K562 (cell line): ENCODE measurements around the gene GKAP1. TPM values are rescaled to one million over a fixed set of nuclear protein-coding genes. Genes with fewer than 3 reads are reported as not detected.

ENCODE experiments used
- ATAC-seq: fragments of 200-7000 bp; cut with Tn5 transposase; 3 replicates; pipeline ENCODE4 v1.9.1; 2020; ENCODE audit warnings: moderate library complexity
- BruUV-seq: library from RNA; stranded (reverse); fragments of 400-500 nt; replicated peaks from 2 replicates; lab custom pipeline; 2021; lab: Mats Ljungman, UMichigan
- CTCF ChIA-PET: fragments of 300-600 bp; formaldehyde crosslinking; extraction: SDS; loops from one replicate; lab custom pipeline; 2021; ENCODE audit warnings: low intra/inter-chr PET ratio; lab: Yijun Ruan, JAX
- POLR2A ChIA-PET: fragments of 300-600, 350-650 bp; sonication (Branson Sonifier 250); formaldehyde crosslinking; extraction: SDS; loops from one replicate; lab custom pipeline; 2021; ENCODE audit warnings: antibody characterized with exemption, inconsistent platforms; lab: Yijun Ruan, JAX
- DNase-seq, 4 experiments: peaks; one replicate each; pipeline versions ENCODE4 v3.0.0 to v3.0.0-alpha.2; 2011 to 2018; ENCODE audit warnings: low spot score in 3 of 4, mixed read lengths in 3 of 4; ENCODE audit errors: extremely low read depth in 1 of 4
- FAIRE-seq: peaks from 2 replicates; lab custom pipeline; 2011; peaks lifted over from hg19 to GRCh38; lab: Jason Lieb, UNC
- H2AFZ ChIP-seq: 2 replicates; pipeline ENCODE4 v1.6.0; 2011; ENCODE audit warnings: low read depth, low read length, control low read depth, inconsistent platforms
- H3K27ac ChIP-seq: fragments of 200-600 bp; 3 replicates; pipeline ENCODE4 v1.8.0; 2011; ENCODE audit warnings: low read depth, mild to moderate bottlenecking, control low read depth, inconsistent platforms, low read length, moderate library complexity, mixed read lengths; ENCODE audit errors: extremely low read depth
- H3K27me3 ChIP-seq, 2 experiments: fragments of 300-600 bp in 1 of 2; 2 replicates in 1 of 2; 3 replicates in 1 of 2; pipeline versions ENCODE4 v1.6.0 to v1.8.0; 2011; ENCODE audit warnings: inconsistent platforms in 2 of 2, low read length in 2 of 2, mild to moderate bottlenecking in 1 of 2, mixed read lengths in 1 of 2, moderate library complexity in 1 of 2; ENCODE audit not compliant: control insufficient read depth in 2 of 2, insufficient read depth in 2 of 2
- H3K36me3 ChIP-seq: fragments of 300-600 bp; 3 replicates; pipeline ENCODE4 v1.8.0; 2011; ENCODE audit warnings: mild to moderate bottlenecking, low read length, inconsistent platforms; ENCODE audit not compliant: control insufficient read depth, insufficient read depth
- H3K4me1 ChIP-seq, 2 experiments: fragments of 200-600 bp in 1 of 2; replicated peaks in 1 of 2; 2 replicates in 1 of 2; 3 replicates in 1 of 2; pipeline versions ENCODE4 v1.5.1 to v1.8.0; 2011; ENCODE audit warnings: inconsistent platforms in 2 of 2, low read length in 2 of 2, mild to moderate bottlenecking in 1 of 2, mixed read lengths in 1 of 2, moderate library complexity in 1 of 2; ENCODE audit not compliant: control insufficient read depth in 2 of 2, insufficient read depth in 2 of 2
- H3K4me2 ChIP-seq: 2 replicates; pipeline ENCODE4 v1.6.1; 2011; ENCODE audit warnings: low read length, control low read depth, inconsistent platforms, mixed read lengths; ENCODE audit not compliant: insufficient read depth
- H3K4me3 ChIP-seq: fragments of 200-600 bp; sonication (generic), shearing (Covaris generic); 2 replicates; pipeline ENCODE4 v1.5.1; 2016; ENCODE audit warnings: control low read depth, inconsistent platforms
- H3K79me2 ChIP-seq: fragments of 200-600 bp; 3 replicates; pipeline ENCODE4 v1.8.0; 2011; ENCODE audit warnings: low read length, inconsistent platforms; ENCODE audit not compliant: control insufficient read depth, insufficient read depth
- H3K9ac ChIP-seq, 2 experiments: 2 replicates each; pipeline versions ENCODE4 v1.6.0 to v1.6.1; 2011; ENCODE audit warnings: low read depth in 2 of 2, low read length in 2 of 2, control low read depth in 1 of 2, inconsistent platforms in 1 of 2, mild to moderate bottlenecking in 1 of 2, mixed read lengths in 1 of 2; ENCODE audit not compliant: insufficient read depth in 1 of 2
- H3K9me1 ChIP-seq: one replicate; pipeline ENCODE4 v1.6.0; 2011; ENCODE audit warnings: inconsistent platforms, mild to moderate bottlenecking, low read length, moderate library complexity; ENCODE audit not compliant: control insufficient read depth, insufficient read depth
- H3K9me3 ChIP-seq: replicated peaks from 2 replicates; pipeline ENCODE4 v1.5.1; 2011; ENCODE audit warnings: low read depth, low read length, inconsistent platforms; ENCODE audit not compliant: control insufficient read depth, insufficient read depth
- H4K20me1 ChIP-seq: replicated peaks from 2 replicates; pipeline ENCODE4 v1.6.1; 2011; ENCODE audit warnings: low read length, inconsistent platforms, mixed read lengths; ENCODE audit not compliant: control insufficient read depth, insufficient read depth
- CHD1 ChIP-seq: fragments of 200-600 bp; sonication (generic); IDR thresholded peaks from one replicate; pipeline ENCODE4 v1.6.1; 2012; ENCODE audit warnings: mild to moderate bottlenecking, moderate library complexity, low read length, inconsistent platforms
- GABPB2 ChIP-seq: fragments of 250-450 bp; sonication (Bioruptor Pico); conservative IDR thresholded peaks from 2 replicates; pipeline ENCODE4 v1.5.1; 2021; ENCODE audit warnings: mild to moderate bottlenecking
- KLF13 ChIP-seq: fragments of 450-650 bp; IDR thresholded peaks from 2 replicates; pipeline ENCODE4 v1.6.1; 2016; ENCODE audit warnings: missing genetic modification characterization, low read depth, mild to moderate bottlenecking, missing compliant biosample characterization, moderate library complexity, borderline replicate concordance
- KLF16 ChIP-seq: IDR thresholded peaks from 2 replicates; pipeline ENCODE4 v1.6.1; 2016; ENCODE audit warnings: antibody characterized with exemption
- NEUROD1 ChIP-seq: fragments of 150-350 bp; IDR thresholded peaks from 2 replicates; pipeline ENCODE4 v1.6.1; 2014; ENCODE audit warnings: borderline replicate concordance, low read length, low read depth; ENCODE audit not compliant: partially characterized antibody
- NR2F6 ChIP-seq: fragments of 450-650 bp; formaldehyde crosslinking; IDR thresholded peaks from 2 replicates; pipeline ENCODE4 v1.4.0; 2020; ENCODE audit warnings: mild to moderate bottlenecking
- RB1 ChIP-seq: fragments of 450-650 bp; IDR thresholded peaks from 2 replicates; pipeline ENCODE4 v1.6.1; 2017; ENCODE audit warnings: low read depth, mild to moderate bottlenecking
- TFAP4 ChIP-seq: sonication (generic); formaldehyde crosslinking; IDR thresholded peaks from 2 replicates; pipeline ENCODE4 v1.8.0; 2022; ENCODE audit warnings: missing genetic modification reagents, mild to moderate bottlenecking, moderate library complexity, borderline replicate concordance
- WGBS: fragments of 100-300 bp; shearing (Covaris generic); methylation state at CpG from one replicate; pipeline ENCODE4 v1.1.6; 2016; ENCODE audit warnings: low coverage, mixed read lengths; ENCODE audit not compliant: insufficient coverage; ENCODE audit errors: missing lambda C conversion rate; 5-methylcytosine and 5-hydroxymethylcytosine counted together
- in situ Hi-C: fragments of 300-500 bp; cut with MboI; formaldehyde crosslinking; loops from 4 replicates; pipeline ENCODE4 v1.15.0; 2018; ENCODE audit warnings: inconsistent platforms, mixed read lengths
- intact Hi-C: fragments of 100-400 bp; cut with micrococcal nuclease; formaldehyde crosslinking; loops from 2 replicates; pipeline ENCODE4 v1.14.2; 2022
- polyA plus RNA-seq, 8 experiments: library from polyadenylated mRNA; depleted of rRNA in 4 of 8; stranded (reverse) in 5 of 8; unstranded in 3 of 8; fragments of >200 nt; fragmentation: Nextera tagmentation in 2 of 8; fragmentation: Illumina TruSeq in 1 of 8; extraction: Ambion mirVana in 2 of 8; extraction: Trizol in 1 of 8; gene quantifications; 2 replicates each; pipeline versions ENCODE4 v1.2.1 to v1.2.3, GENCODE V29; 2011 to 2014; ENCODE audit warnings: inconsistent platforms in 1 of 8, missing spikeins in 1 of 8
- total RNA-seq, 7 experiments: library from RNA; depleted of rRNA in 6 of 7; stranded (reverse); fragments of >200 nt in 6 of 7; fragmentation: Illumina TruSeq in 2 of 7; extraction: Trizol in 2 of 7; gene quantifications; 2 replicates each; pipeline versions ENCODE4 v1.2.1 to v1.2.3, GENCODE V29; 2011 to 2021; ENCODE audit warnings: low replicate concordance in 1 of 7

The GKAP1 gene
- total and polyA plus RNA-seq, 9 of the 15 experiments (the other 6 are each of a cell fraction or from before 2014, with no cell fraction given): 1.0 to 3.8 (median 2.7) TPM

- FAIRE-seq: no peak
- peaks cover 22% of the 10 kb centered on the region for H4K20me1 ChIP-seq
- peaks cover 19% of the 10 kb centered on the region for H3K36me3 ChIP-seq
- H3K9me1 ChIP-seq: no peaks in the 10 kb centered on the region
- H3K4me1 ChIP-seq: peaks cover 0 to 3% of the 10 kb centered on the region in 2 experiments; a peak in 2 of 5 replicates
- H3K79me2 ChIP-seq: peaks cover 99% of the 10 kb centered on the region
- H3K9me3 ChIP-seq: no peaks in the 10 kb centered on the region
- H3K27me3 ChIP-seq: no peaks in the 10 kb centered on the region
- H3K4me3 ChIP-seq: no peak overlapping the region
- DNase-seq: no peak
- TF ChIP-seq TFAP4 (CRISPR knock-in tag) (no peak), RB1 (no peak), GABPB2 (CRISPR knock-in tag) (no peak), NEUROD1 (no peak), CHD1 (no peak), KLF16 (no peak), NR2F6 (CRISPR knock-in tag) (no peak), KLF13 (tag) (no peak)
- WGBS: 67% methylated on average over 4 of the region's 4 CpGs
- BruUV-seq: no TSS peak
- intact Hi-C loops: no loop called here
- no peak overlapping the region for H3K27ac ChIP-seq
- POLR2A ChIA-PET: interaction anchor here (0.6 to 1.7 kb wide), 4 partner anchors 9 to 709 kb away, joined by 3 to 5 read pairs (median 5); partner anchors contain the start of gene UBQLN1
- H2AFZ ChIP-seq: no peak overlapping the region
- no peak overlapping the region for H3K9ac ChIP-seq
- H3K4me2 ChIP-seq: no peak overlapping the region
- ATAC-seq: no peak
- CTCF ChIA-PET: no interaction called here
- in situ Hi-C loops: no loop called here
These were observed 118.5 kb downstream of the GKAP1 start for GRCh38 chr9:83698976-83699585.
